ENCODE measurements around the gene CADPS2.

Gene CADPS2

DNA sequence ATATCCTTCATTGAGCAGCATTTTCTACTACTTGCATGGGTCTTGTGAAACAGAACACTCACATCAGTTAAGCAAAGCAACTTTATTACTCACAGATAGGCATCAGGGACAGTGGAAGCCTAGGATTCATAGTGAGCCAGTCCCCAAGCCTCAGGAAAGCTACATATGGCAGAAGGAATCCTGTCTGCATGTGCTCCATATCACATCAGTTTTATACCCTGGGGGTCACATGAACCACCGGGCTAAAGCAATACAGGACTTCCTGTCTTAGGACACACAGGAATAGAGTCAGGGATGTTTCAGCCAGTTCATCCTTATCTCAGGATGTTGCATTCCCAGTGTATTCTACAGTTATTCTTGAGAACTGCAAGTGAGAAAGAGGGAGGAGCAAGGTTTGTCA, 596.8 kb downstream of the CADPS2 start:
- TF ChIP-seq SIN3A (IDR thresholded peaks at IDR 0.05; ENCODE audit: borderline replicate concordance, insufficient read depth, low read length): no peak
- TF ChIP-seq POLR2AphosphoS5 (IDR thresholded peaks at IDR 0.05; ENCODE audit: low read depth, low read length): no peak
- TF ChIP-seq TAF1 (IDR thresholded peaks at IDR 0.05; ENCODE audit: borderline replicate concordance, insufficient read depth, low read length): no peak
- TF ChIP-seq, protein P1, sequence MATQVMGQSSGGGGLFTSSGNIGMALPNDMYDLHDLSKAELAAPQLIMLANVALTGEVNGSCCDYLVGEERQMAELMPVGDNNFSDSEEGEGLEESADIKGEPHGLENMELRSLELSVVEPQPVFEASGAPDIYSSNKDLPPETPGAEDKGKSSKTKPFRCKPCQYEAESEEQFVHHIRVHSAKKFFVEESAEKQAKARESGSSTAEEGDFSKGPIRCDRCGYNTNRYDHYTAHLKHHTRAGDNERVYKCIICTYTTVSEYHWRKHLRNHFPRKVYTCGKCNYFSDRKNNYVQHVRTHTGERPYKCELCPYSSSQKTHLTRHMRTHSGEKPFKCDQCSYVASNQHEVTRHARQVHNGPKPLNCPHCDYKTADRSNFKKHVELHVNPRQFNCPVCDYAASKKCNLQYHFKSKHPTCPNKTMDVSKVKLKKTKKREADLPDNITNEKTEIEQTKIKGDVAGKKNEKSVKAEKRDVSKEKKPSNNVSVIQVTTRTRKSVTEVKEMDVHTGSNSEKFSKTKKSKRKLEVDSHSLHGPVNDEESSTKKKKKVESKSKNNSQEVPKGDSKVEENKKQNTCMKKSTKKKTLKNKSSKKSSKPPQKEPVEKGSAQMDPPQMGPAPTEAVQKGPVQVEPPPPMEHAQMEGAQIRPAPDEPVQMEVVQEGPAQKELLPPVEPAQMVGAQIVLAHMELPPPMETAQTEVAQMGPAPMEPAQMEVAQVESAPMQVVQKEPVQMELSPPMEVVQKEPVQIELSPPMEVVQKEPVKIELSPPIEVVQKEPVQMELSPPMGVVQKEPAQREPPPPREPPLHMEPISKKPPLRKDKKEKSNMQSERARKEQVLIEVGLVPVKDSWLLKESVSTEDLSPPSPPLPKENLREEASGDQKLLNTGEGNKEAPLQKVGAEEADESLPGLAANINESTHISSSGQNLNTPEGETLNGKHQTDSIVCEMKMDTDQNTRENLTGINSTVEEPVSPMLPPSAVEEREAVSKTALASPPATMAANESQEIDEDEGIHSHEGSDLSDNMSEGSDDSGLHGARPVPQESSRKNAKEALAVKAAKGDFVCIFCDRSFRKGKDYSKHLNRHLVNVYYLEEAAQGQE (IDR thresholded peaks at IDR 0.05; ENCODE audit: insufficient read depth in 1 of 2, low read depth in 2 of 2, low read length in 2 of 2): no peak
- no peak for TF ChIP-seq FOXP2 (optimal IDR thresholded peaks at IDR 0.05; ENCODE audit: borderline replicate concordance, extremely low read depth, extremely low read length, insufficient read depth)

DNA sequence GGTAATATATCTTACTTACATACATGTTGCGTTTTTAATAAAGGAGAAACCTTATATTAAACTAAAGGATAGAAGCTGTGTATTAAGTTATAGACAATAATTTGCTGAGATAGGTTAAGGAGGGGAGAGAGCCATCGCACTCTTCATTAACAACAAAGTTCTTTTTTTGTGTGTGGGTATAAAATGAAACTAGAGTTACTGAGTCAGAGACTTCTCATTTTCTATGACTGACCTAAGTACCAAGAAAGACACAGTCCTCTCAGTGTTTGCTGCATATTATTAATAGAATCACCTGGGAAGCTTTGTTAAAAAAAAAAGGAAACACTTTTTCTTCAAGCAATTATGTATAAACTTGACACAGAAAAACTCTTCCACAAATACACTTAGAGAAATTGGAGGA, 613.1 kb downstream of the CADPS2 start:
- TF ChIP-seq TAF1 (IDR thresholded peaks at IDR 0.05; ENCODE audit: borderline replicate concordance, insufficient read depth, low read length): no peak
- TF ChIP-seq, protein P1 (IDR thresholded peaks at IDR 0.05; ENCODE audit: insufficient read depth in 1 of 2, low read depth in 2 of 2, low read length in 2 of 2): no peak
- no peak for TF ChIP-seq SIN3A (IDR thresholded peaks at IDR 0.05; ENCODE audit: borderline replicate concordance, insufficient read depth, low read length)
- TF ChIP-seq FOXP2 (optimal IDR thresholded peaks at IDR 0.05; ENCODE audit: borderline replicate concordance, extremely low read depth, extremely low read length, insufficient read depth): no peak
- no peak for TF ChIP-seq POLR2AphosphoS5 (IDR thresholded peaks at IDR 0.05; ENCODE audit: low read depth, low read length)

DNA sequence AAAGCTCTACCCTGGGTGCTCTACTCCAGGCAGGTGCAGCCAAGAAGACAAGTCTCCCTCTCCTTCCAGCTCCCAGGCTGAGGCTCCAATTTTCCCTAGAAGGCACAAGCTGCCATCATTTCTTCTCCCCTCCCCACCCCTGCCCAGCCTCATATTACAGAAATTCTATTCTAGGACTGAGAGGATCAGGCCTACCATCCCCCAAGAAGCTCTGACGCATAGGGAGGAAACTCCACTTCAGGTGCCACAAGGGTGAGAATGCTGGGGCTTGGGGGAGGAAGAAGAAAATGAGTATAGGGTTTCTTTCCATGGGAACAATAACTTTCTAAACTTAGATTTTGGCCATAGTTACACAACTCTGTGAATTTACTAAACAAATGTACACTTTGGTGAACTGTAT, 617.0 kb downstream of the CADPS2 start:
- TF ChIP-seq, protein P1 (IDR thresholded peaks at IDR 0.05; ENCODE audit: insufficient read depth in 1 of 2, low read depth in 2 of 2, low read length in 2 of 2): no peak
- TF ChIP-seq TAF1 (IDR thresholded peaks at IDR 0.05; ENCODE audit: borderline replicate concordance, insufficient read depth, low read length) (no peak), POLR2AphosphoS5 (IDR thresholded peaks at IDR 0.05; ENCODE audit: low read depth, low read length) (no peak), FOXP2 (optimal IDR thresholded peaks at IDR 0.05; ENCODE audit: borderline replicate concordance, extremely low read depth, extremely low read length, insufficient read depth) (no peak), SIN3A (IDR thresholded peaks at IDR 0.05; ENCODE audit: borderline replicate concordance, insufficient read depth, low read length) (no peak)

Data from PFSK-1 (cell line).